ENCODE data around the gene ZSCAN10. TPM values are rescaled to one million over a fixed set of nuclear protein-coding genes. Genes with fewer than 3 reads are reported as not detected.

Gene ZSCAN10
- total and polyA plus RNA-seq, 2 of the 13 experiments (the other 11 are each of a cell fraction or from before 2014, with no cell fraction given) = not detected

GRCh38 chr16:3065069-3065741, 33.9 kb downstream of the ZSCAN10 start, which contains the start of gene IL32 (continued):
- peak; percentile 59; the same call in 1 of the 2 replicates for TF ChIP-seq ZNF768 (CRISPR knock-in tag; IDR thresholded peaks at IDR 0.05)
- 0 out of 2 replicates have a peak, but pooled peaks have one; percentile 6 for TF ChIP-seq ZNF563 (CRISPR knock-in tag; IDR thresholded peaks at IDR 0.05)
- TF ChIP-seq SRY (CRISPR knock-in tag; IDR thresholded peaks at IDR 0.05) = peak; percentile 81
- TF ChIP-seq CEBPB (IDR thresholded peaks at IDR 0.05; ENCODE audit: borderline replicate concordance, low read depth, low read length) = peak; percentile 23; the same call in 1 of the 2 replicates
- 0 out of 2 replicates have a peak, but pooled peaks have one; percentile 41 for TF ChIP-seq ZNF264 (CRISPR knock-in tag; IDR thresholded peaks at IDR 0.05)
- TF ChIP-seq ZFP1 (CRISPR knock-in tag; IDR thresholded peaks at IDR 0.05) = no peak
- no peak for TF ChIP-seq FOXK2 (IDR thresholded peaks at IDR 0.05)
- TF ChIP-seq KDM2A (CRISPR knock-in tag; IDR thresholded peaks at IDR 0.05; ENCODE audit: borderline replicate concordance, low read depth) = peak; percentile 65
- peak; percentile 89 for TF ChIP-seq RXRB (CRISPR knock-in tag; IDR thresholded peaks at IDR 0.05; ENCODE audit: borderline replicate concordance)
- TF ChIP-seq KLF13 (CRISPR knock-in tag; IDR thresholded peaks at IDR 0.05) = no peak
- peak; percentile 34; the same call in 1 of the 2 replicates for TF ChIP-seq ISL2 (CRISPR knock-in tag; IDR thresholded peaks at IDR 0.05)
- 0 out of 2 replicates have a peak, but pooled peaks have one; percentile 65 for TF ChIP-seq RNF2 (conservative IDR thresholded peaks at IDR 0.05; ENCODE audit: low read depth)
- peak; percentile 95 for TF ChIP-seq ESRRA (CRISPR knock-in tag; IDR thresholded peaks at IDR 0.05; ENCODE audit: low read depth)
- TF ChIP-seq ZNF441 (CRISPR knock-in tag; IDR thresholded peaks at IDR 0.05; ENCODE audit: borderline replicate concordance) = no peak
- TF ChIP-seq YEATS2 (CRISPR knock-in tag; IDR thresholded peaks at IDR 0.05; ENCODE audit: borderline replicate concordance) = peak; percentile 77; the same call in 1 of the 2 replicates
- TF ChIP-seq GATAD2A (CRISPR knock-in tag; IDR thresholded peaks at IDR 0.05) = peak; percentile 92
- TF ChIP-seq NR2F2 (IDR thresholded peaks at IDR 0.05; ENCODE audit: borderline replicate concordance, low read depth) = peak; percentile 12; the same call in 1 of the 2 replicates
- peak; percentile 12; the same call in 1 of the 2 replicates for TF ChIP-seq NFYC (CRISPR knock-in tag; IDR thresholded peaks at IDR 0.05)
- TF ChIP-seq ATF4 (CRISPR knock-in tag; IDR thresholded peaks at IDR 0.05) = peak in 1 of 2 experiments; percentile 60; a peak in 2 of 4 replicates
- TF ChIP-seq ZNF232 (CRISPR knock-in tag; IDR thresholded peaks at IDR 0.05; ENCODE audit: borderline replicate concordance) = peak; percentile 70; the same call in 1 of the 2 replicates
- TF ChIP-seq ZNF350 (CRISPR knock-in tag; IDR thresholded peaks at IDR 0.05; ENCODE audit: borderline replicate concordance, low read depth) = peak; percentile 62; the same call in 1 of the 2 replicates
- TF ChIP-seq DRAP1 (CRISPR knock-in tag; IDR thresholded peaks at IDR 0.05) = peak; percentile 93
- peak; percentile 73 for TF ChIP-seq GATAD1 (CRISPR knock-in tag; IDR thresholded peaks at IDR 0.05)
- no peak for TF ChIP-seq PAF1 (CRISPR knock-in tag; IDR thresholded peaks at IDR 0.05)
- TF ChIP-seq FOXP4 (CRISPR knock-in tag; IDR thresholded peaks at IDR 0.05) = peak; percentile 35; the same call in 1 of the 2 replicates
- peak; percentile 76; the same call in 1 of the 2 replicates for TF ChIP-seq NFKBIZ (CRISPR knock-in tag; IDR thresholded peaks at IDR 0.05)
- TF ChIP-seq NCOA1 (CRISPR knock-in tag; IDR thresholded peaks at IDR 0.05) = peak; percentile 65; the same call in 1 of the 2 replicates
